ENCODE results near the gene METTL5.

GRCh38 chr2:169839954-169840746, 15.4 kb upstream of the METTL5 start:
- no peak for TF ChIP-seq EZH2 (IDR thresholded peaks at IDR 0.05; ENCODE audit: insufficient read depth, low read length)
- TF ChIP-seq, protein P1, sequence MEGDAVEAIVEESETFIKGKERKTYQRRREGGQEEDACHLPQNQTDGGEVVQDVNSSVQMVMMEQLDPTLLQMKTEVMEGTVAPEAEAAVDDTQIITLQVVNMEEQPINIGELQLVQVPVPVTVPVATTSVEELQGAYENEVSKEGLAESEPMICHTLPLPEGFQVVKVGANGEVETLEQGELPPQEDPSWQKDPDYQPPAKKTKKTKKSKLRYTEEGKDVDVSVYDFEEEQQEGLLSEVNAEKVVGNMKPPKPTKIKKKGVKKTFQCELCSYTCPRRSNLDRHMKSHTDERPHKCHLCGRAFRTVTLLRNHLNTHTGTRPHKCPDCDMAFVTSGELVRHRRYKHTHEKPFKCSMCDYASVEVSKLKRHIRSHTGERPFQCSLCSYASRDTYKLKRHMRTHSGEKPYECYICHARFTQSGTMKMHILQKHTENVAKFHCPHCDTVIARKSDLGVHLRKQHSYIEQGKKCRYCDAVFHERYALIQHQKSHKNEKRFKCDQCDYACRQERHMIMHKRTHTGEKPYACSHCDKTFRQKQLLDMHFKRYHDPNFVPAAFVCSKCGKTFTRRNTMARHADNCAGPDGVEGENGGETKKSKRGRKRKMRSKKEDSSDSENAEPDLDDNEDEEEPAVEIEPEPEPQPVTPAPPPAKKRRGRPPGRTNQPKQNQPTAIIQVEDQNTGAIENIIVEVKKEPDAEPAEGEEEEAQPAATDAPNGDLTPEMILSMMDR (IDR thresholded peaks at IDR 0.05; ENCODE audit: insufficient read depth, low read depth, low read length) = no peak

Measured in astrocyte (in vitro differentiated cells and primary cell).